Stimulated activated CD4-positive, alpha-beta T cell treated with anti-CD3 and anti-CD28 coated beads, Interleukin-1b, Interleukin-23, amount 100 ng/mL, for 1 hour (primary cell): ENCODE measurements around the gene IGSF3.
"Not testable (repeated sequence)": the region's sequence is repeated elsewhere in the genome, so short reads cannot be mapped to it uniquely, and the experiment has no call there.

Source experiments
- DNase-seq, 2 donors: peaks; one replicate each; pipeline ENCODE4 v3.0.0-alpha.2; 2020; ENCODE audit warnings: low read depth in 2 of 2

IGSF3 gene

GRCh38 chr1:116661633-116662032 is 5.9 kb downstream of the IGSF3 start:
- no peak for DNase-seq

GRCh38 chr1:116658645-116659044 is 8.9 kb downstream of the IGSF3 start:
- DNase-seq, result not testable (repeated sequence)

- not testable (repeated sequence) for DNase-seq
Observed at GRCh38 chr1:116657836-116658235, 9.7 kb downstream of the IGSF3 start.

GRCh38 chr1:116654351-116654750 is 13.2 kb downstream of the IGSF3 start:
- DNase-seq, result no peak

GRCh38 chr1:116652598-116652997 is 14.9 kb downstream of the IGSF3 start:
- not testable (repeated sequence) for DNase-seq

- not testable (repeated sequence) for DNase-seq
Observed at GRCh38 chr1:116650781-116651180, 16.8 kb downstream of the IGSF3 start.

- not testable (repeated sequence) for DNase-seq
Observed at GRCh38 chr1:116649041-116649440, 18.5 kb downstream of the IGSF3 start.

- not testable (repeated sequence) for DNase-seq
Observed at GRCh38 chr1:116648325-116648724, 19.2 kb downstream of the IGSF3 start.

GRCh38 chr1:116647186-116647585 is 20.3 kb downstream of the IGSF3 start:
- DNase-seq, result not testable (repeated sequence)

GRCh38 chr1:116646673-116647170 is 20.8 kb downstream of the IGSF3 start:
- DNase-seq, result not testable (repeated sequence)

GRCh38 chr1:116645802-116646672 is 21.5 kb downstream of the IGSF3 start:
- DNase-seq, result not testable (repeated sequence)

GRCh38 chr1:116644993-116645392 is 22.5 kb downstream of the IGSF3 start:
- DNase-seq, result not testable (repeated sequence)

- DNase-seq, result not testable (repeated sequence)
Observed at GRCh38 chr1:116644096-116644495, 23.4 kb downstream of the IGSF3 start.

- DNase-seq, result not testable (repeated sequence)
Observed at GRCh38 chr1:116643281-116643751, 24.2 kb downstream of the IGSF3 start.

- not testable (repeated sequence) for DNase-seq
Observed at GRCh38 chr1:116642311-116643280, 24.9 kb downstream of the IGSF3 start.

- DNase-seq, result not testable (repeated sequence)
Observed at GRCh38 chr1:116637583-116637982, 29.9 kb downstream of the IGSF3 start.

- not testable (repeated sequence) for DNase-seq
Observed at GRCh38 chr1:116636584-116636983, 30.9 kb downstream of the IGSF3 start.

- not testable (repeated sequence) for DNase-seq
Observed at GRCh38 chr1:116634386-116634785, 33.1 kb downstream of the IGSF3 start.

GRCh38 chr1:116631996-116632925 is 35.3 kb downstream of the IGSF3 start:
- not testable (repeated sequence) for DNase-seq

GRCh38 chr1:116631554-116631953 is 36.0 kb downstream of the IGSF3 start:
- not testable (repeated sequence) for DNase-seq

GRCh38 chr1:116630057-116630456 is 37.5 kb downstream of the IGSF3 start:
- not testable (repeated sequence) for DNase-seq
